GM18505 (cell line): ENCODE results near the gene HCST.
A peak's percentile ranks its signal among the peaks of the same experiment; 100 is the strongest.

Source experiments
- ATAC-seq: cut with Tn5 transposase; IDR thresholded peaks from one replicate; pipeline ENCODE4 v1.9.1; 2021; ENCODE audit not compliant: unreplicated experiment
- POLR2A ChIP-seq: IDR thresholded peaks from 4 replicates; pipeline ENCODE4 v1.6.1; 2011; ENCODE audit warnings: borderline replicate concordance; ENCODE audit not compliant: insufficient read depth, insufficient read length; ENCODE audit errors: extremely low read depth

The HCST gene, protein sequence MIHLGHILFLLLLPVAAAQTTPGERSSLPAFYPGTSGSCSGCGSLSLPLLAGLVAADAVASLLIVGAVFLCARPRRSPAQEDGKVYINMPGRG

GRCh38 chr19:35901854-35902661 lies at the start of gene HCST:
Gene HCST (plus strand): TSS chr19:35902529. CDS start chr19:35902594, 65 bp downstream.
- ATAC-seq, result no peak
- peak; percentile 71 for TF ChIP-seq POLR2A

- TF ChIP-seq POLR2A, result no peak
- no peak for ATAC-seq
Measured at GRCh38 chr19:35853038-35853756, 49.1 kb upstream of the HCST start.

- no peak for ATAC-seq
- no peak for TF ChIP-seq POLR2A
Measured at GRCh38 chr19:35856546-35857149, 45.7 kb upstream of the HCST start, which contains the start of gene KIRREL2. Gene KIRREL2 (plus strand): TSS chr19:35856911. CDS start chr19:35857120, 209 bp downstream.

DNA sequence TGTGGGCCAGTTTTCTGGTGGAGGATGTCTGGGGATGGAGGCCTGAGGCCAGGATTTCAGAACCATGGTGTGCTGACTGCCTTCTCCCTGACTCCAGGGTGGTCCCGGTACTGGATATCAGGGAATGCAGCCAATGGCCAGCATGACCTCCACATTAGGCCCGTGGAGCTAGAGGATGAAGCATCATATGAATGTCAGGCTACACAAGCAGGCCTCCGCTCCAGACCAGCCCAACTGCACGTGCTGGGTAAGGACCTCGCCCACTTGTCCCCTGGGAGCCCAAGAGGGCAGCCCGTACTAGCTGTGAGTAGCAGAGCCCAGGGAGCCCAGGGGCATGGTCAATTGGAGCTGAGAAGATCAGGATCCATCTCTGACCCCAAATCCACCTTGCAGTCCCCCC lies 44.0 kb upstream of the HCST start:
- TF ChIP-seq POLR2A, result no peak
- ATAC-seq, result no peak

DNA sequence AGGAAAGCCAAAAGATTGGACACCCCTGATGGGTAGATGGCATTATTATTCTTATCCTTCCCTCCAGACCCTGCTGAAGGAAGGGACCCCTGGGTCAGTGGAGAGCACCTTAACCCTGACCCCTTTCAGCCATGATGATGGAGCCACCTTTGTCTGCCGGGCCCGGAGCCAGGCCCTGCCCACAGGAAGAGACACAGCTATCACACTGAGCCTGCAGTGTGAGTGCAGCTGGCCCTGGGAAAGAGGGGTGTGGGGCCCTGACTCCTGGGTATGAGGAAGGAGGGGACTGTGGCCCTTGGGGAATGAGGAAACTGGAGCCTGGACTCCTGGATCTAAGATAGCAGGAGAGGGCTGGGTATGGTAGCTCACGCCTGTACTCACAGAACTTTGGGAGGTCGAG lies 42.9 kb upstream of the HCST start:
- no peak for ATAC-seq
- TF ChIP-seq POLR2A, result no peak

- TF ChIP-seq POLR2A, result no peak
- no peak for ATAC-seq
Measured at GRCh38 chr19:35860436-35860817, 41.9 kb upstream of the HCST start.

GRCh38 chr19:35860818-35861639 lies 41.3 kb upstream of the HCST start:
- ATAC-seq, result no peak
- no peak for TF ChIP-seq POLR2A

- no peak for TF ChIP-seq POLR2A
- no peak for ATAC-seq
Measured at GRCh38 chr19:35861640-35862160, 40.6 kb upstream of the HCST start.

GRCh38 chr19:35862528-35862927 lies 39.8 kb upstream of the HCST start:
- no peak for ATAC-seq
- no peak for TF ChIP-seq POLR2A

GRCh38 chr19:35863018-35863417 lies 39.3 kb upstream of the HCST start:
- TF ChIP-seq POLR2A, result no peak
- no peak for ATAC-seq

GRCh38 chr19:35868172-35868822 lies 34.0 kb upstream of the HCST start, which contains the start of gene APLP1:
Gene APLP1 (plus strand): TSS chr19:35868574. CDS start chr19:35868637, 63 bp downstream.
- no peak for TF ChIP-seq POLR2A
- ATAC-seq, result no peak

DNA sequence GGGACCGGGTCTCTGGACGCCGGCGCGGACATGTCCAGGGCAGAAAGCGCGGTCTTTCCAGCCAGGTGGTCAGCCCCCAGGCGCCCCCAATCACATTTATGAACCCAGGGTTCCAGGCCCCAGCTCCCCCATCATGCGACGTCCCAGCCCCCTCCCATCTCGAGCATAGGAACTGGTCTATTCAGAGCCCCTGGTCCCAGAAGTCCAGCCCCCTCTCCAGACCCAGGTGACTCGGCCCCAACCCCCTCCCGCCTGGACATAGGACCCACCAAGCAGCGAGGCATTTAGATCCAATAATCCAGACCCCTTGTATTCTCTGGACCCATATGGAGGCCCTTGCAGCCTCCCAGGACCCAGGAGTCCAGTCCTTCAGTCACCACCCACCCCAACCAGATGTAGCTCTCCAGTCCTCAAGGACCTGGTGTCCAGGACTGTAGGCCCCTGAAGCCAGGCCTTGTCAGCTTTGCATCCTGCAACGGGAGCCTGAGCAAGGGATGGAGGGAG lies 33.5 kb upstream of the HCST start:
- no peak for TF ChIP-seq POLR2A
- ATAC-seq, result no peak
